A549 (cell line): ENCODE data around the gene ENOX2.

Source experiments
- CTCF ChIP-seq: fragments of >200 bp; sonication (Bioruptor Twin); formaldehyde crosslinking; IDR thresholded peaks from 3 replicates; pipeline ENCODE4 v1.5.1; 2016
- KDM1A ChIP-seq: fragments of 200-600 bp; sonication (generic); IDR thresholded peaks from 2 replicates; pipeline ENCODE4 v1.6.1; 2016; ENCODE audit warnings: low read depth, mild to moderate bottlenecking
- MYC ChIP-seq: IDR thresholded peaks from 2 replicates; pipeline ENCODE4 v1.6.1; 2012; ENCODE audit warnings: mild to moderate bottlenecking, inconsistent platforms, low read length, improper control_type of control experiment, borderline replicate concordance
- POLR2A ChIP-seq: IDR thresholded peaks from 2 replicates; pipeline ENCODE4 v1.6.1; 2012; ENCODE audit warnings: mild to moderate bottlenecking, low read length
- RAD21 ChIP-seq, 2 experiments: fragments of >200 bp in 1 of 2; sonication (Bioruptor Twin) in 1 of 2; formaldehyde crosslinking in 1 of 2; IDR thresholded peaks in 1 of 2; conservative IDR thresholded peaks in 1 of 2; 2 replicates in 1 of 2; 3 replicates in 1 of 2; pipeline ENCODE4 v1.6.1; 2012 to 2018; ENCODE audit warnings: inconsistent platforms in 1 of 2
- REST ChIP-seq: fragments of 200-600 bp; sonication (generic); IDR thresholded peaks from 2 replicates; pipeline ENCODE4 v1.6.1; 2016; ENCODE audit warnings: antibody characterized with exemption, mild to moderate bottlenecking, moderate library complexity

- no peak for TF ChIP-seq REST
- no peak for TF ChIP-seq CTCF
- no peak for TF ChIP-seq POLR2A
- TF ChIP-seq RAD21 (conservative IDR thresholded peaks at IDR 0.05 in 1 of 2, IDR thresholded peaks at IDR 0.05 in 1 of 2), result no peak
- no peak for TF ChIP-seq KDM1A
- no peak for TF ChIP-seq MYC
Measured at GRCh38 chrX:130746709-130747342, 156.2 kb downstream of the ENOX2 start.
